ENCODE data around the gene RPS6KC1. TPM values are rescaled to one million over a fixed set of nuclear protein-coding genes. Genes with fewer than 3 reads are reported as not detected.

RPS6KC1 gene
- total and polyA plus RNA-seq, 2 donors (not counting 3 experiments of a cell fraction or from before 2014, with no cell fraction given), result 5.1 to 18.6 TPM

GRCh38 chr1:213186168-213186567 lies 135.1 kb downstream of the RPS6KC1 start:
- no peak overlapping the region for H3K4me2 ChIP-seq (ENCODE audit: insufficient read depth, low read length)
- no peak overlapping the region for H3K9ac ChIP-seq (replicated peaks; ENCODE audit: extremely low read depth, insufficient read depth, low read length)
- intact Hi-C loops (cut with micrococcal nuclease) (no loop called here), dilution Hi-C loops (cut with MboI; ENCODE audit: extremely low pct_ligation_motif_present, low sequenced_read_pairs) (no loop called here)
- no peak for DNase-seq (ENCODE audit: low read depth, low spot score)
- H3K27me3 ChIP-seq (ENCODE audit: control insufficient read depth in 2 of 2, insufficient read depth in 2 of 2, low read length in 2 of 2), result no peaks in the 10 kb centered on the region
- TF ChIP-seq CTCF (IDR thresholded peaks at IDR 0.05; ENCODE audit: extremely low read depth in 1 of 2, insufficient read depth in 1 of 2, low read depth in 1 of 2, low read length in 2 of 2) (no peak), POLR2A (IDR thresholded peaks at IDR 0.05; ENCODE audit: low read depth, low read length) (no peak), JUN (IDR thresholded peaks at IDR 0.05; ENCODE audit: borderline replicate concordance, insufficient read depth, insufficient read length, low read depth) (no peak), MYC (IDR thresholded peaks at IDR 0.05; ENCODE audit: low read depth, low read length) (no peak), MAX (IDR thresholded peaks at IDR 0.05; ENCODE audit: insufficient read depth, insufficient read length) (no peak), POLR2AphosphoS5 (IDR thresholded peaks at IDR 0.05; ENCODE audit: insufficient read depth, low read depth, low read length) (no peak), GATA2 (IDR thresholded peaks at IDR 0.05; ENCODE audit: insufficient read depth, insufficient read length, low read depth, low read length) (no peak), EZH2 (IDR thresholded peaks at IDR 0.05; ENCODE audit: borderline replicate concordance, low read depth, low read length, severe bottlenecking) (no peak), FOS (IDR thresholded peaks at IDR 0.05; ENCODE audit: borderline replicate concordance, insufficient read depth, low read length) (no peak)
- no peak overlapping the region for H2AFZ ChIP-seq (ENCODE audit: low read depth, low read length)
- FAIRE-seq, result no peak
- H3K79me2 ChIP-seq (ENCODE audit: control insufficient read depth, insufficient read depth, low read length), result no peaks in the 10 kb centered on the region
- H3K9me3 ChIP-seq (replicated peaks; ENCODE audit: control insufficient read depth, insufficient read depth, low read length), result no peaks in the 10 kb centered on the region
- no peak overlapping the region for H3K27ac ChIP-seq (ENCODE audit: insufficient read depth, low read depth, low read length)
- H3K4me1 ChIP-seq (ENCODE audit: control insufficient read depth, extremely low read depth, insufficient read depth, low read length), result no peaks in the 10 kb centered on the region
- H3K4me3 ChIP-seq (replicated peaks in 1 of 3; ENCODE audit: insufficient read depth in 1 of 3, low read depth in 1 of 3, low read length in 3 of 3), result no peak overlapping the region
- no TSS peak for BruUV-seq (replicated peaks)
- POLR2A ChIA-PET, result no interaction called here
- H3K36me3 ChIP-seq (ENCODE audit: control insufficient read depth in 2 of 2, extremely low read depth in 1 of 2, insufficient read depth in 2 of 2, low read length in 2 of 2), result no peaks in the 10 kb centered on the region
- no peaks in the 10 kb centered on the region for H3K9me1 ChIP-seq (replicated peaks; ENCODE audit: control insufficient read depth, extremely low read depth, insufficient read depth, low read length)
- CTCF ChIA-PET, result no interaction called here
- no peaks in the 10 kb centered on the region for H4K20me1 ChIP-seq (replicated peaks; ENCODE audit: control insufficient read depth, extremely low read depth, insufficient read depth, low read length)

Measured in endothelial cell of umbilical vein (primary cell).